Breast epithelium (tissue), 3 donors: ENCODE measurements around the gene ABHD6.

Experiments used
- CTCF ChIP-seq, 3 donors: fragments of 450-650 bp; IDR thresholded peaks; one replicate each; pipeline ENCODE4 v1.5.1; 2016 to 2017; ENCODE audit warnings: antibody characterized with exemption in 3 of 3, mild to moderate bottlenecking in 3 of 3, moderate library complexity in 3 of 3
- POLR2A ChIP-seq: fragments of 450-650 bp; IDR thresholded peaks from one replicate; pipeline ENCODE4 v1.6.1; 2016; ENCODE audit warnings: antibody characterized with exemption, mild to moderate bottlenecking, moderate library complexity

- TF ChIP-seq POLR2A (no peak), CTCF (IDR thresholded peaks at IDR 0.05) (no peak)
Observed at GRCh38 chr3:58197588-58197987, 40.0 kb upstream of the ABHD6 start.
